DMS53 treated with DMSO at 0.1 percent for 48 hours (cell line): ENCODE data around the gene CCAR1.
A peak's percentile ranks its signal among the peaks of the same experiment; 100 is the strongest.
"Not testable (repeated sequence)": the region's sequence is repeated elsewhere in the genome, so short reads cannot be mapped to it uniquely, and the experiment has no call there.

Source experiments
- DNase-seq: peaks from one replicate; lab custom pipeline; 2025; ENCODE audit not compliant: unreplicated experiment; lab: John Stamatoyannopoulos, UW

CCAR1 gene

GRCh38 chr10:68826764-68827591 is 105.9 kb downstream of the CCAR1 start, which contains the start of gene STOX1:
Gene STOX1, plus strand, starts transcription at chr10:68827531. Its CDS starts 93 bp downstream, at chr10:68827624.
- DNase-seq = peak; percentile 70

- not testable (repeated sequence) for DNase-seq
Measured at GRCh38 chr10:68827592-68827959, 106.5 kb downstream of the CCAR1 start.

- DNase-seq = peak; percentile 6
Measured at GRCh38 chr10:68828083-68828601, 107.1 kb downstream of the CCAR1 start.

- no peak for DNase-seq
Measured at GRCh38 chr10:68828833-68829232, 107.8 kb downstream of the CCAR1 start.

- no peak for DNase-seq
Measured at GRCh38 chr10:68829521-68829920, 108.5 kb downstream of the CCAR1 start.

GRCh38 chr10:68829952-68830351 is 108.9 kb downstream of the CCAR1 start:
- no peak for DNase-seq

GRCh38 chr10:68831961-68832455 is 111.0 kb downstream of the CCAR1 start:
- DNase-seq = no peak

- DNase-seq = no peak
Measured at GRCh38 chr10:68832601-68833000, 111.6 kb downstream of the CCAR1 start.

GRCh38 chr10:68837626-68838322 is 116.7 kb downstream of the CCAR1 start:
- no peak for DNase-seq

- not testable (repeated sequence) for DNase-seq
Measured at GRCh38 chr10:68840650-68841049, 119.6 kb downstream of the CCAR1 start.
